Measurements from ENCODE around the gene TNS1.
A peak's percentile ranks its signal among the peaks of the same experiment; 100 is the strongest.

The TNS1 gene

GRCh38 chr2:218015586-218016521, 13.1 kb upstream of the TNS1 start:
- DNase-seq: no peak

DNA sequence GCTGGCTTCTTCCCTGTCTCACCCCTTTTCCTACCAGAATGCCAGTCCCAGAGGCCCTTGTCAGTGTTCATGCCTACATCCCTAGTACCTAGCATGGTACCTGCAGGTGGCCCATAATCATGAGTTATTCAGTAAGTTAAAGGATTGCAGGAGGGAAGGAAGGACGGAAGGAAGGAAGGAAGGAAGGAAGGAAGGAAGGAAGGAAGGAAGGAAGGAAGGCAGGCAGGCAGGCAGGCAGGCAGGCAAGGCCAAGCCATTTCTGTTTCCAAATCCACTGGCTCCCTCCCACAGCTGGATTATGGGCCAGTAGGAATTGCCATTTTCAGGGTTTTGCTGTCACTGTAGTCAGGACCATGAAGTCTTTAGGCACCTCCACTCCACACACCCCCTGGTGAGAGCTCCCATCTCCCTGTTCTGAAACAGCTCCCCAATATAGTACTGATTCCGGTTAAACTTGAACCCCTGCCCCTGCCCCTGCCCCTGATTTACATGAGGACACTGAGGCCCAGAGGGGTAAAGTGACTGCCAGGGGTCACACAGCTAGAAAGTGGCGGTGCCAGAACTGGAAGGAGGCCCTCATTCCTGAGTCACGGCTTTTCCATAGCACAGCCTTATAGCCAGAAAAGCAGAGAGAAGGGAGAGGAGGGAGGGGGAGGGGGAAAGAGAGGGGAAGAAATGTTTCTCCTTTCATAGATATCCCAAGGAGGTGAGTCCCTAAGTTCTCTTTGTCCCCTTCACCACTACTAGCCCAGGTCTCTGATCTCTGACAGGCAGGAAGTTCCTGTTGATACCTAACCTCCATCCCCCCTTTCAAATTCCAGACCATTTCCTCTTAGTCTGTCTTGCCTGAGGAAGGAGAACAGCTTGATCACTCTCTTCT, 12.2 kb upstream of the TNS1 start:
- DNase-seq: no peak

DNA sequence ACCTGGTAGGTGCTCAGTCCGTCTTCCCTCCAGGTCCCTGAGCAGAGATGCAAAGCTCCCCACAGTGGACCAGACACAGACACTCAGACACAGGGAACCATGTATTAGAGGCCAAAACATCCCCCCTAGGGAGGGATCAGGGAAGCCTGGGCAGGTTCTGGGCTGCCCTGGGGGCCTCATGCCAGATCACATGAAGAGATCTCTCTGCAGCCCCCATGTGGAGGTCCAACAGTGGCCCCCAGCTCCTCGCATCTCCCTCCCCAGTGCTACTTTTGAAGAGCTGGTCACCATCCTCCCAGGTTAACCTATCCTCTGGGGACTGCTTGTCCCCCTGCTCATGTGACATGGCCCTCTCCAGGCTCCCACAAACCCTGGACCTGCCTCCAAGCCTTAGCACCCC, 10.5 kb upstream of the TNS1 start:
- no peak for DNase-seq

DNA sequence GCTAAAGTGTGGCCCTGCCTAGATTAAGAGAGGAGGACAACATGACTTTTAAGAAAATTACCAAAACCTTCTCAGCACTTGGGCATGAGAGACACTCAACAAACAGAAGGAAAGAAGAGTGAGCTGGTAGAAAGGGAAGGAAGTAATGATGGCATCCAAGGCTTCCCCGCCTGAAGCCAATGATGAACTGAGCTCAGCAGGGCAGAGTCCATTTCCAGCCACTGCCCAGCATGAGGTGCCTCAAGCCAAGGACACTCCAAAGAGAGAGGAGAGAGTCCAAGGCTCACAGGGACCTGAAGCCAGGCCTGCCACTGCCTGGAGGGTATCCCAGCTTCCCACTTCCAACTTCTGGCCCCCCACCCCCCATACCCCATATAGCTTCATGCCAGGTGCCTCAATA, 9.5 kb upstream of the TNS1 start:
- no peak for DNase-seq

DNA sequence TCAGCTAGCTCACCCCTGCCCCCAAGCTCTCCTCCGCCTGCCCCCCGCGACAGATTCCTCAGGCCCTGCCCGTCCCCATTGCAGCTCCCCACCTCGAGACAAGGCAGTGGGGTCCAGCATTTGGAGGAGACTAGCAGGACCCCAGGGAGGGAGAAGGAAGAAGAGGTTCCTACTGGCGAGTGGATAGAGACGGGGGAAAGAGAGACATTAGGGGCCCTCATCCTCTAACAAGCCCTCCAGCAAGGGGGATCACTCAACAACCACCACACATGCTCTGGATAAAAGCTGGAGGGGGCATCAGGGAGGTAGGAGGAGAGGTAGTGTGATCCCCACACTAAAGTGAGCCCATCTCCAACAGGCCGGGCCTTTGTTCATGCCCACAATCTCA, 8.9 kb upstream of the TNS1 start:
- DNase-seq: no peak

- DNase-seq: no peak
Observed at GRCh38 chr2:218010984-218011652, 8.3 kb upstream of the TNS1 start.

DNA sequence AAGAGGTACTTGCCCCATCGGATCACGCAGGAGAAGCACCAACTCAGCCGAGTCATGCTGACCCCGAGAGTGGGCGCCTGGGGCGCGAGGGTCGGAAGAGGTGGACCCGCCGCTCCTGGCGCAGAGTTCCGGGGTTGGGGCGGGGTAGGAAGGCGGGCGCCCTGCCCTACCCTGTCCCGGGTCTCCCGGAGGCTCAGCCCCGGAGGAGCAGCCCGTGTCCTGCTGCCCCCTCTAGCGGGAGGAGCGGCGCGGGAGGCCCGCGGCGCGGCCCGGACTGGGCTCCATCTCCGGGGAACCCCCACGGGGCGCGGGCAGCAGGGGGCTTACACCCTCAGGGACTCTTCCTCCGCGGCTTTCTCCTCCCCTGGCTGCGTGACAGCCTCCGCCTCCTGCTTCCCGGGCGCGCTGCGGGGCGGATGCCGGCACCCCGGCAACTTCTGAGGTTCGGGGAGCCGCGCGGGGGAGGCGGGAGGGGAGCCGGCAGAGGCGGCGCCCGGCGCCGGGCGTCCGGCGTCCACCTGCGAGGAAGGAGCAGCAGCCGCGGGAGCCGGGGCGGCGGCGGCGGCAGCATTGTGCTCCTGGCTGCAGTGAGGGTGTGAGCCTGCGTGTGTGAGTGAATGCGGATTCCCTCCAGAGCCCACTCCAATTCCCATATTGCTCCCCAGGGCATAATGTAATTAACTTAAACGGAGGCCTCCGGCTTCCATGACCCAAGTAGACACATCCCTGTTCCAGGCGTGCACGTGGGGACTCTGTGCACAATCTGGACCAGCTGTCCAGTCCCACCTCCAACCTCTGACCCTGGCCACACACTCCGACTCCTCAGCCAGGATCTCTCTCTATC, 7.6 kb upstream of the TNS1 start:
- peak in 1 of 2 donors; percentile 58 for DNase-seq

DNA sequence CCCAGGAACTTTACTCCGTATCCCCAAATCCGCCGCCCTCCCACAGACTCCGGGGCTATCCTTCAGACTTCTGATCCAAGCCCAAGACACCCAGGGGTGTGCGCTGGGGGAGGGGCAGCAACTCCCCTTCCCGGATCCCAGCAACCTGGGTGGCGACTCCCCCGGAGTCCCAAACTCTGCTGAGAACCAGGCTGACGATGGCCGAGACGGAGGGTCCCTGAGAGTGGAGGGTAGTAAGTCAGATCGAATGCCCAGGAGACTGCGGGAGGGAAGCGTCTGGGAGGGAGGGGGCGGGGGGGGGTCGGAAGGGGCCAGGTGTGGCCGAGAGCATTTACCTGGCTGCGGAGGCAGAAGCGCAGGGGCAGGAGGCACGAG, 7.0 kb upstream of the TNS1 start:
- DNase-seq: no peak

- DNase-seq: no peak
Observed at GRCh38 chr2:218009231-218009630, 6.4 kb upstream of the TNS1 start.

DNA sequence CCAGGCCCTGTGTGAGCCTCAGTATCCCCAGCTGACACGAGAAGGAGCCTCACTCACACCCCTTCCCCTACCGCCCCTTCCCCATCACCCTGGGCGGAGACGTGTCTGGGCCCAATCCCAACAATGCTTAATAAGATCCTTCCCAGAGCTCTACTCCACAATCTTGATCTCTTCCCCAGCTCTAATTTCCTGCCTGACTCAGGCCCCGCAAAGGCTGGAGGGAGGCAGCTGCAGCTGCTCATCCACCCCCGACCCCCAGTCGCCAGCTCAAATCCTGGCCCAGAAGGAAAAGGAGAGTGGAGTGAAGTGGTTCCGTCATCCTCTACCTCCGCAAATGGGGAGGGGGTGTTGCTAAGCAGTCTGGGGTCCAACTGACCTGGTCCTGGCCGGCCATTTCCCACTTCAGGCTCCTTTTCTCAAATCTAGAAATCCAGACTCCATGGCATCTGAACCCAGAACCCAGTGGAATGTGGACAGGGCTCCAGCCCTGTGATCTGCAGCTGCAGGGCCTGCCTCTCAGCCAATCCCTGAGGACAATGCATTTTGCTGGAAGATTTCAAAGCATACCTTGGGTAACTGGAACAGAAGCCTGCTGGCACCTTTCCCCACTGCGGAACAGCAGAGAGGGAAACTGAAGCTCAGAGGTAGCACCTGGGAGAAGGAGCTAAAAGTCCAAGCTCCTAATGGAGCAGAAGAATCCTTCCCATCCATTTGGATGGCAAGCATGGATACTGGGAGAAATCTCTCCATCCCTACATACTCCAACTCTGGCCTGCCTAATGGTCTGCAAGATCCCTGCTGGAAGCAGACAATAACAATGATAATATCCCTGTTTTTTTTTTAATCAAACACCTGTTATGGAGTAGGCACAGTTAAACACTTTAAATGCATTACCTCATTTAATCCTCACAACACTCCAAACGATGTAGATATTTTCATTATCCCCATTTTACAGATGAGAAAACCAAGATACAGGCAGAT, 5.6 kb upstream of the TNS1 start:
- no peak for DNase-seq

- no peak for DNase-seq
Observed at GRCh38 chr2:218006741-218007140, 3.9 kb upstream of the TNS1 start.

DNA sequence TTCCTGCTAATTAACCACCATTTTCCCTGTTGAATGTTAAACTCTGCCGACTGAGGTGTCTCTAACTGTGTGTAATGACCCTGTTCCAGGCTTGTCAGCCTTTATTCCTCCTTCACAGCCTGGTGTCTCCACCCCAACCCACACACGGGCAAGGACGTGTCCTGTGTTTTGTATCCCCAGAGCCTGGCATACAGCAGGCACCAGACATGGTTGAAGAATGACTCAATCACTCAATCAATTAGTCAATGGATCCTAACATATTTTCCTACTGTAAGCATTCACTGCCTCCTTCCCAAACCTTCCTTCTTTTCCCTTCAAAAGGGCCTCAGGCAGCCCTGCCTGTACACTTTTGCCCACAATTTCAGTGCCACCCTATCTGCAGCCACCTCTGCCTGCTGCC, 2.7 kb upstream of the TNS1 start:
- peak in 1 of 2 donors; percentile 36 for DNase-seq

DNA sequence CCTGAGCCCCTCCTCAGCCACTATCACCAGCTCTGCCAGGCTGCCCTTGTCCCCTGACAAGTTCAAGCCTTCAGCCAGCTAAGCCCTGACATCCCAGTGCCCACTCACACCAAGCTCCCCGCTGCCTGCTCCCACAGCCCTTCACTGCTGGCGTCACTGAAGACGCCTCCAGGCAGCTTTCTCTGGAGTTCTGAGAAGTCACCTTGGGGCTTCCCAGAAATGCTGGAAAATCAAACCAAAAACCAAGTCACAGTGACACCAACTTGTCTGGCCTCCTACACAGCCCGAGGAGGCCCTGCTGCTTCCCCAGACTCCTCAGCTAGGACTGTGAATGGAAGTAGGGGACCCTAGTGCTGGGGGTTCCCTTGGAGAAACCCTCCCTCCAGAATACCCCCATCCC, 2.2 kb upstream of the TNS1 start:
- DNase-seq: peak; percentile 42 to 78

DNA sequence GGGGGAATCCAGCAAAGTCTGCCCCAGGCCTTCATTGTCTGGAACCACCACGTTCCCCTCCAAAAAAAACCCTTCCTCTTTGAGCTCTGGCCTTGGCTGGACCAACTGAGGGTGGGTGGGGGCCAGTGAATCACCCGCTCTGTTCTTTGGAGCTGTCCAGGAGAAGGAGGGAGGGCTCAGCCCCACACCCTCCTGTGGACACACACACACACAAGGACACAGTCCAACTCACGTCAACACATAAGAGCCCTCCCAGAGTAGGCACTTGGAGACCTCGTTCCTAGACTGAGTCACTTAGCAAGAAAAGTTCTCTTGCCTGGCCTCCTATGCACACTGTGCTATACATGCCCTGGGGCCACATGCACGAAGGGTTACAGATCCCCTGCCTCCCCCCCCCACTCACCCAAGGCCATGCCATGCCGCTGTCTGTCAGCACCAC, 1.2 kb upstream of the TNS1 start:
- peak; percentile 53 to 85 for DNase-seq

DNA sequence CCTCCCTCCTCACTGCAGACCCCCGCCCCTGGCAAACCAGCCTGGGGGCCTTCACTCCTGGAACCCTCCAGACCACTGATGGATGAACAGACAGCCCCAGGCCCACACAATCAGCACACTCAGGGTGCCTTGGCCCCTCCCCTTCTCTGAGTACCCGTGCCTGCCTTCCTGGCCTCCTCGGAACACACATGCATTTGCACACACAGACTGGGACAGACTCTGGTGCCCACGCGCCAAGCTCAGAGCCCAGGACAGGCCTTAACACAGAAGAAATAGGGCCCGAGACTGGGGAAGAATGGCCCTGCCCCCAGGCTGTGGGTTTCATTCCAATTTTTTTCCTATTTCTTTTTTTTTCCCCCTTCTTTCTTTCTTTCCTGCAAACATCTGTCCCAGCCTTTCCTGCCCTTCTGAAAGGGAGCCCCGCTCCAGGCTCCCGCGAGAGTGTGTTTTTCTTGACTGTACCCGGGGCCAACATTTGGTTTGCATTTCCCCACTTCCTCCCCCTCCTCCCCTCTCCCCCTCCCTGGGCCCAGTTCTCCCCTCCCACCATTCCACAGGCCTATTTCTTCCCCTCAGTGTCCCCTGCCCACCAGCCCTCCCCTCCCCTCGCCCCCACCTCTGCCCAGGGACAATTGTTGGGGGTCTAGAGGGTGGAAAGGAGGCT, 618 bp upstream of the TNS1 start:
- DNase-seq: peak in 1 of 2 donors; percentile 55

- DNase-seq: no peak
Observed at GRCh38 chr2:218002143-218002844, 501 bp downstream of the TNS1 start.

- no peak for DNase-seq
Observed at GRCh38 chr2:218001629-218002028, 1.2 kb downstream of the TNS1 start.

- peak; percentile 81 to 82 for DNase-seq
Observed at GRCh38 chr2:218000136-218000535, 2.7 kb downstream of the TNS1 start.

- no peak for DNase-seq
Observed at GRCh38 chr2:217999595-217999959, 3.2 kb downstream of the TNS1 start.

All from inflammatory macrophage (primary cell).